ENCODE measurements around the gene SYK. TPM values are rescaled to one million over a fixed set of nuclear protein-coding genes. Genes with fewer than 3 reads are reported as not detected.

Gene SYK
- total RNA-seq, 4 donors from 2014 or later = 0.53 to 3.3 (median 2.0) TPM

- no peaks in the 10 kb centered on the region for H3K27me3 ChIP-seq
Measured at GRCh38 chr9:90842176-90842777, 40.7 kb downstream of the SYK start.

DNA sequence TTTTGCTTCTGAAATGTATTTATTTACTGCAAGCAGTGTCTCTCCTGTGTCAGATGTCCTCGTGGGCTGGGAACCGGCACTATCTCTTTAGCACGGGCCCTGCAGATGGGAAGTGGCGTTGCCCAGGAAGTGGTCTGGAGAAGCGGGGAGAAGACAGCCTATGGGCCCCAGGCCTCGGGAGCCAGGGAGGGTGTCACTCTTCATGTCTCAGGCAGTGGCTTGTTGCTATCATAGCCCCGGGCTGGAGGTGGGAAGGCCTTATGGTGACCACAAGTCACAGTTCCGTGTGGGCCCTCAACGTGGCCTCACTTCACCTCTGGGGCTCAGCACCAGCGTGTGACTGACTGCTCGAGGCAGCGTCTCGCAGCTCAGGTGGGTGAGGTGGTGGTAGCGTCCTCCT is 41.4 kb downstream of the SYK start:
- ATAC-seq (no peak), DNase-seq (no peak)
- intact Hi-C loops (cut with DNase I; ENCODE audit: low total_unique reads) (no loop called here), in situ Hi-C loops (cut with MboI; ENCODE audit: low sequenced_read_pairs in 4 of 4) (no loop called here)
- no peaks in the 10 kb centered on the region for H3K36me3 ChIP-seq
- no peaks in the 10 kb centered on the region for H3K9me3 ChIP-seq
- H3K27me3 ChIP-seq = no peaks in the 10 kb centered on the region
- no peak overlapping the region for H3K4me3 ChIP-seq
- H3K27ac ChIP-seq = no peak overlapping the region
- no peak for TF ChIP-seq CTCF (IDR thresholded peaks at IDR 0.05 in 4 of 5, conservative IDR thresholded peaks at IDR 0.05 in 1 of 5)
- TF ChIP-seq POLR2A (IDR thresholded peaks at IDR 0.05) = no peak
- H3K4me1 ChIP-seq = peaks cover 12 to 13% of the 10 kb centered on the region in 2 donors

More at GRCh38 chr9:90842176-90842777, 40.7 kb downstream of the SYK start:
- Histone ChIP-seq H3K4me1 (peaks cover 7% of the 10 kb centered on the region in 2 donors), H3K27ac (no peak overlapping the region), H3K36me3 (no peaks in the 10 kb centered on the region), H3K9me3 (no peaks in the 10 kb centered on the region), H3K4me3 (no peak overlapping the region)
- no peak for DNase-seq
- in situ Hi-C loops (cut with MboI; ENCODE audit: low sequenced_read_pairs in 4 of 4) = no loop called here
- no peak for ATAC-seq
- TF ChIP-seq POLR2A (IDR thresholded peaks at IDR 0.05) (no peak), CTCF (IDR thresholded peaks at IDR 0.05 in 4 of 5, conservative IDR thresholded peaks at IDR 0.05 in 1 of 5) (no peak)
- intact Hi-C loops (cut with DNase I; ENCODE audit: low total_unique reads) = no loop called here

GRCh38 chr9:90843525-90843924 is 41.9 kb downstream of the SYK start:
- no peaks in the 10 kb centered on the region for H3K9me3 ChIP-seq
- no peaks in the 10 kb centered on the region for H3K36me3 ChIP-seq
- no peak overlapping the region for H3K27ac ChIP-seq
- no peak for DNase-seq
- peaks cover 12 to 13% of the 10 kb centered on the region in 2 donors for H3K4me1 ChIP-seq
- H3K27me3 ChIP-seq = no peaks in the 10 kb centered on the region
- intact Hi-C loops (cut with DNase I; ENCODE audit: low total_unique reads) = no loop called here
- TF ChIP-seq CTCF (IDR thresholded peaks at IDR 0.05 in 4 of 5, conservative IDR thresholded peaks at IDR 0.05 in 1 of 5) = no peak
- no peak for TF ChIP-seq POLR2A (IDR thresholded peaks at IDR 0.05)
- H3K4me3 ChIP-seq = no peak overlapping the region
- in situ Hi-C loops (cut with MboI; ENCODE audit: low sequenced_read_pairs in 4 of 4) = no loop called here
- ATAC-seq = no peak

DNA sequence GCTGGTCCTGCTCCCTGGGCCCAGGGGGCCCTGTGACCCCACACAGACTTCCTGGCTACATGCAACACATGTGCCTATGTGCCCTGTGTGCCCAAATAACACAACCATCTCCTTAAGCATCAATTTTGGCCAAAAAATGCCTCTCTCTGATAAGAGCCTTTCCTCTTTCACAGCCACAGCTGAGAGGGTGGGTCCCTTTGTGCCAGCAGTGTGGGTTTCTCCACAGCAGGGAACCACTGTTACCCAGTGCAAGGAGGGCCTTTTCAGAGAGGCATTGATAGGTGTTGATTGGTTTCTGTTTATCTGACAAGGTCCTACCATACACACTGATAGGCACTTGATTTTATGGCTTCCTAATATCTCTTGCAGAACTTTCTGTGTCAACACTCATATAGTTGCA is 42.7 kb downstream of the SYK start:
- H3K27me3 ChIP-seq = no peaks in the 10 kb centered on the region
- in situ Hi-C loops (cut with MboI; ENCODE audit: low sequenced_read_pairs in 4 of 4) (no loop called here), intact Hi-C loops (cut with DNase I; ENCODE audit: low total_unique reads) (no loop called here)
- TF ChIP-seq CTCF (IDR thresholded peaks at IDR 0.05 in 4 of 5, conservative IDR thresholded peaks at IDR 0.05 in 1 of 5) (no peak), POLR2A (IDR thresholded peaks at IDR 0.05) (no peak)
- no peaks in the 10 kb centered on the region for H3K36me3 ChIP-seq
- no peak for ATAC-seq
- no peak for DNase-seq
- peaks cover 12 to 13% of the 10 kb centered on the region in 2 donors for H3K4me1 ChIP-seq
- no peak overlapping the region for H3K4me3 ChIP-seq
- no peaks in the 10 kb centered on the region for H3K9me3 ChIP-seq
- no peak overlapping the region for H3K27ac ChIP-seq
